Measurements from ENCODE around the gene CPNE5. TPM values are rescaled to one million over a fixed set of nuclear protein-coding genes. Genes with fewer than 3 reads are reported as not detected.
A peak's percentile ranks its signal among the peaks of the same experiment; 100 is the strongest.

Gene CPNE5
- total and polyA plus RNA-seq, 9 of the 15 experiments (the other 6 are each of a cell fraction or from before 2014, with no cell fraction given) = 0.14 to 1.0 (median 0.46) TPM; not detected in 2

GRCh38 chr6:36874443-36875249 is 35.4 kb upstream of the CPNE5 start, which contains the start of gene PPIL1 (continued):
- TF ChIP-seq ZMIZ1 (IDR thresholded peaks at IDR 0.05; ENCODE audit: low read depth in 2 of 2, low read length in 2 of 2) (no peak), SFPQ (IDR thresholded peaks at IDR 0.05; ENCODE audit: low read depth, low read length) (no peak), MITF (IDR thresholded peaks at IDR 0.05) (peak; percentile 45; the same call in 1 of the 2 replicates), MTA1 (IDR thresholded peaks at IDR 0.05; ENCODE audit: borderline replicate concordance) (peak; percentile 80; the same call in 1 of the 2 replicates), TAF9B (IDR thresholded peaks at IDR 0.05; ENCODE audit: partially characterized antibody) (peak; percentile 92), HOMEZ (CRISPR knock-in tag; IDR thresholded peaks at IDR 0.05) (0 out of 2 replicates have a peak, but pooled peaks have one; percentile 46), ETV1 (tag; conservative IDR thresholded peaks at IDR 0.05; ENCODE audit: low read depth) (peak; percentile 94), THRB (CRISPR knock-in tag; conservative IDR thresholded peaks at IDR 0.05) (no peak; the same call in 1 of the 2 replicates), ZNF316 (IDR thresholded peaks at IDR 0.05) (no peak), ATF7 (IDR thresholded peaks at IDR 0.05) (peak; percentile 85), PRDM10 (IDR thresholded peaks at IDR 0.05; ENCODE audit: partially characterized antibody) (no peak)
